ENCODE measurements around the gene MARCHF9.
"Not testable (repeated sequence)": the region's sequence is repeated elsewhere in the genome, so short reads cannot be mapped to it uniquely, and the experiment has no call there.

The MARCHF9 gene

GRCh38 chr12:57754411-57755193, at the start of gene MARCHF9:
Gene MARCHF9, plus strand, starts transcription at chr12:57755103. Its CDS starts 426 bp downstream, at chr12:57755529.
- DNase-seq (ENCODE audit: low read depth, low spot score), result peak; percentile 70

DNA sequence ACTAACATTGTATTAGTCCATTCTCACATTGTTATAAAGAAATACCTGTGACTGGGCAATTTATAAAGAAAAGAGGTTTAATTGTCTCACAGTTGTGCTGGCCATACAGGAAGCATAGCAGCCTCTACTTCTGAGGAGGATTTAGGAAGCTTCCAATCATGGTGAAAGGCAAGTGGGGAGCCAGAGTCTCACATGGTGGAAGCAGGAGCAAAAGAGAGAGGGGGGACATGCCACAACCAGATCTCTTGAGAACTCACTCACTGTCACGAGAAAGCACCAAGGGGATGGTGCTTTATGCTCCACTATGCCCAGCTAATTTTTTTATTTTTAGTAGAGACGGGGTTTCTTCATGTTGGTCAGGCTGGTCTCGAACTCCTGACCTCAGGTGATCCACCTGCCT, 47.7 kb upstream of the MARCHF9 start:
- no peak for DNase-seq (ENCODE audit: low read depth, low spot score)

DNA sequence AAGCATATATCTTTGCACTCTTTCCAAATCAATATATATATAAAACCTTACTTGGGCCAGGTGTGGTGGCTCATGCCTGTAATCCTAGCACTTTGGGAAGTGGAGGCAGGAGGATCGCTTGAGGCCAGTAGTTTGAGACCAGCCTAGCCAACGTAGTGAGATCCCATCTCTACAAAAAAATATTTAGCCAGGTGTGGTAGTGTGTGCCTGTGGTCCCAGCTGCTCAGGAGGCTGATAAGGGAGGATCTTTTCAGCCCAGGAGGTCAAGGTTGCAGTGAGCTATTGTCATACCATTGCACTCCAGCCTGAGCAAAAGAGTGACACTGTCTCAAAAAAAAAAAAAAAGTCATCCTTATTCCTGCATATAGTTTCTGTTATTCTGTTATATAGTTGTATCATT, 46.6 kb upstream of the MARCHF9 start:
- DNase-seq (ENCODE audit: low read depth, low spot score), result no peak

GRCh38 chr12:57712701-57713100, 42.2 kb upstream of the MARCHF9 start:
- no peak for DNase-seq (ENCODE audit: low read depth, low spot score)

- no peak for DNase-seq (ENCODE audit: low read depth, low spot score)
Observed at GRCh38 chr12:57713209-57713608, 41.7 kb upstream of the MARCHF9 start.

DNA sequence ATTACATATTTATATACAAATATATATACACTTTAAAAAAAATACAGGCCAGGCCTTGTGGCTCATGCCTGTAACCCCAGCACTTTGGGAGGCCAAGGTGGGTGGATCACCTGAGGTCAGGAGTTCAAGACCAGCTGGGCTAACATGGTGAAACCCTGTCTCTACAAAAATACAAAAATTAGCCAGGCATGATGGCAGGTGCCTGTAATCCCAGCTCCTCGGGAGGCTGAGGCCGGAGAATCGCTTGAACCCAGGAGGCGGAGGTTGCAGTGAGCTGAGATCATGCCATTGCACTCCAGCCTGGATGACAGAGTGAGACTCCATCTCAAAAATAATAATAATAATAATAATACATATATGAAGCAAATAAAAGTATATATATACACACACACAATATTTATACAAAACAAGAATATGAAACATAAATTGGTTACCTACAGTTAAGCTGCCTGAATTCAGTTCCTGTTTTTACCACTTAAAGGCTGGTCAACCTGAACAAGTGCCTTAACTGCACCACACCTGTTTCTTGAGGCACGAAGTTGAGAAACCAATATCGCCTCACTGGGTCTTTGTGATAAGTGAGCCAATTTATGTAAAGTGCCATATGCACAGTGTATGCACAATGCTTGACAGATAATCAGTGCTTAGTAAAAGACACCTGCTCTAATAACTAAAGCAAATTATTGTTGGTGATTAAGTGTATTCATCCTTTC, 39.7 kb upstream of the MARCHF9 start:
- not testable (repeated sequence) for DNase-seq (ENCODE audit: low read depth, low spot score)

DNA sequence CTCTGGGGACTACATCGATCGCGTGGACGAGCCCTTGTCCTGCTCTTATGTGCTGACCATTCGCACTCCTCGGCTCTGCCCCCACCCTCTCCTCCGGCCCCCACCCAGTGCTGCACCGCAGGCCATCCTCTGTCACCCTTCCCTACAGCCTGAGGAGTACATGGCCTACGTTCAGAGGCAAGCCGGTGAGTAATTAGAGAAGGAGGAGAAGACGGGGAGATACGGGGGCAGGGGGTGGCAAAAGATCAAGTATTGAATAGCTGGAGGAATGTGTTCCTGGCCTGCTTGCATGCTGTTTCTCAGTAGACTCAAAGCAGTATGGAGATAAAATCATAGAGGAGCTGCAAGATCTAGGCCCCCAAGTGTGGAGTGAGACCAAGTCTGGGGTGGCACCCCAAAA, 39.1 kb upstream of the MARCHF9 start:
- no peak for DNase-seq (ENCODE audit: low read depth, low spot score)

GRCh38 chr12:57716305-57716704, 38.6 kb upstream of the MARCHF9 start:
- no peak for DNase-seq (ENCODE audit: low read depth, low spot score)

DNA sequence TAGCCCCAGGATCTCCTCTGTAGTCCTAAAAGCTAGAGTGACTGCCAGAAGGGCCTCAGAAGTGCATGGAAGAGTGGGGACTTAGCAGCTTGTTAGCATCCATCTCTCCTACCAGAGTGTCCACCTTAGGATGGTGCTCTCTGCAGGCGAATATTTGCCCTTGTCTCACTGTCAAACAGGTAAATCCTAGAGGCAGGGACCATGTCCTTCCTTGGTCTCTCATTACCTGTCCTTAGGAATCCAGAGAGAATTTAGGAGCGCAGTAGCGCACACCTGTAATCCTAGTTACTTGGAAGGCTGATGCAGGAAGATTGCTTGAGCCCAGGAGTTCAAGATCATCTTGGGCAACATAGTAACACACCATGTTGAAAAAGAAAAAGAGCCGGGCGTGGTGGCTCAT, 37.8 kb upstream of the MARCHF9 start:
- DNase-seq (ENCODE audit: low read depth, low spot score), result no peak

GRCh38 chr12:57717846-57718640, 36.9 kb upstream of the MARCHF9 start:
- no peak for DNase-seq (ENCODE audit: low read depth, low spot score)

GRCh38 chr12:57718641-57719528, 36.0 kb upstream of the MARCHF9 start:
- DNase-seq (ENCODE audit: low read depth, low spot score), result no peak

- DNase-seq (ENCODE audit: low read depth, low spot score), result no peak
Observed at GRCh38 chr12:57719777-57720605, 34.9 kb upstream of the MARCHF9 start.

GRCh38 chr12:57720606-57721595, 34.0 kb upstream of the MARCHF9 start:
- no peak for DNase-seq (ENCODE audit: low read depth, low spot score)

GRCh38 chr12:57721846-57722608, 32.9 kb upstream of the MARCHF9 start:
- DNase-seq (ENCODE audit: low read depth, low spot score), result not testable (repeated sequence)

DNA sequence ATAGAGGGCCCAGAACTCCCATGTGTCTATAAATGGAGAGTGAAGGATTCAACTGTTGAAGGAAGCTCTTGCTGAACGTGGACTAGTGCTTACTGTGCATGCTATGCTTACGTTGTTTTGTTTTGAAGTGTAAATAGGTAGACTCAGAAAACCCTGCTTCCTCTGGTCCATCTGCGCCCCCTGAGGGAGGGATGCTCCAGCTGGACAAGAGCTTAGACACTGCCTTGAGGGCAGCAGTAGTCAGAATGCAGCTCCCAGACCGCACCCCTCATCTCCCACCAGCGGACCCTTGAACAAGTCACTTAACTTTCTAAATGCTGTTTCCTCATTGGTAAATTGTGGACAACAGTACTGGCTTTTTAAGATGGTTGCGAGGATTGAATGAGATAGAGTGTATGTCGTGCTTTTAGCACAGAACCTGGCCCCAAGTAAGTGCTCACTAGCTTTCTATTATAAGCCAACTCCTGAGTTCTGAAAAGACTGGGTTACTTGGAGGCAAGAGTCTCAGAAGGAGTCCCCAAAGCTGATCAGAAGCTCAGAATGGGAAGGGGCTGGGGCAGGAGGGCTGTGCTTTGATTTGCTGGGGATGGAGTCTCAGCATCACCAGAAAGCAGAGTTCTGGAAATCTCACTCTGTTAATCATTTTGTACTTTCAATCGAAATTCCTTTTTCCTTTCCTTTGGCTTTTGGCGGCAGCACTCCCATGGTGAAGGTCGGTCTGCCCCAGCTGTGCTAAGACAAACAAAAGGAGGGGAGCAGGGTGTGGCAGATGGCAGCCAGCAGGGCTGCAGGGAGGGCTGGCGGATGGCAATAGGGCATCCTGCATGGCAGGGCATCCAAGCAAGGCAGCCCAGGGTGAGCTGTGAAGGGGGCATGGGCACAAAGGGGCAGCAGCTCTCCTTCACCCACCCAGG, 31.9 kb upstream of the MARCHF9 start:
- no peak for DNase-seq (ENCODE audit: low read depth, low spot score)

DNA sequence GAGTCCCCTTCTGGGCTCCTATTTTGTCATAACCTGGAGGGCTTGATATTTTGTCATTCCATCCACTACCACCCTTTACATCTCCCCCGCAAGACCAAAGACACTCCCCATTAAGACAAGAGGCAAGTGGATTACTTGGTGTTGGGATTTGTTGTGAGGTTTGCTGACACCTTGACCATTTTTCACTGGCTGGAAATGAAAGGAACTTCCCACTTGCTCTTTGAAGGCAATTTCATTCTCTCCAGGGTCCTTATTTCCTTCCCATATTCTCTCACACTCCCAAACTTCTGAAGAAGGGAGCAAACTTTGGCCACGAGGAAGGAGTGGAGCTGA, 31.3 kb upstream of the MARCHF9 start:
- DNase-seq (ENCODE audit: low read depth, low spot score), result no peak

Measured in activated CD4-positive, CD25-positive, alpha-beta regulatory T cell treated with anti-CD3 and anti-CD28 coated beads, Interleukin-2, amount 50 U/mL, for 16 hours (primary cell).